ENCODE data around the gene DNAH17.

- no peak for TF ChIP-seq REST (IDR thresholded peaks at IDR 0.05; ENCODE audit: insufficient read depth in 1 of 2, low read depth in 2 of 2, low read length in 1 of 2)
- TF ChIP-seq, protein P1, sequence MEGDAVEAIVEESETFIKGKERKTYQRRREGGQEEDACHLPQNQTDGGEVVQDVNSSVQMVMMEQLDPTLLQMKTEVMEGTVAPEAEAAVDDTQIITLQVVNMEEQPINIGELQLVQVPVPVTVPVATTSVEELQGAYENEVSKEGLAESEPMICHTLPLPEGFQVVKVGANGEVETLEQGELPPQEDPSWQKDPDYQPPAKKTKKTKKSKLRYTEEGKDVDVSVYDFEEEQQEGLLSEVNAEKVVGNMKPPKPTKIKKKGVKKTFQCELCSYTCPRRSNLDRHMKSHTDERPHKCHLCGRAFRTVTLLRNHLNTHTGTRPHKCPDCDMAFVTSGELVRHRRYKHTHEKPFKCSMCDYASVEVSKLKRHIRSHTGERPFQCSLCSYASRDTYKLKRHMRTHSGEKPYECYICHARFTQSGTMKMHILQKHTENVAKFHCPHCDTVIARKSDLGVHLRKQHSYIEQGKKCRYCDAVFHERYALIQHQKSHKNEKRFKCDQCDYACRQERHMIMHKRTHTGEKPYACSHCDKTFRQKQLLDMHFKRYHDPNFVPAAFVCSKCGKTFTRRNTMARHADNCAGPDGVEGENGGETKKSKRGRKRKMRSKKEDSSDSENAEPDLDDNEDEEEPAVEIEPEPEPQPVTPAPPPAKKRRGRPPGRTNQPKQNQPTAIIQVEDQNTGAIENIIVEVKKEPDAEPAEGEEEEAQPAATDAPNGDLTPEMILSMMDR (IDR thresholded peaks at IDR 0.05): no peak
These were observed 201.6 kb downstream of the DNAH17 start for GRCh38 chr17:78375401-78376151.
